Stomach (tissue), 4 donors: Measurements from ENCODE around the gene C4B.

Experiments
- EP300 ChIP-seq: sonication (generic); formaldehyde crosslinking; IDR thresholded peaks from one replicate; pipeline ENCODE4 v1.6.1; 2017; ENCODE audit warnings: antibody characterized with exemption
- POLR2AphosphoS5 ChIP-seq, 3 donors: sonication (generic); formaldehyde crosslinking; IDR thresholded peaks; one replicate each; pipeline ENCODE4 v1.6.1; 2016; ENCODE audit warnings: antibody characterized with exemption in 3 of 3
- TF ChIP-seq, protein P1 (sequence below), 7 experiments: fragments of 450-650 bp in 4 of 7; fragments of 200-600 bp in 3 of 7; sonication (generic) in 3 of 7; IDR thresholded peaks; one replicate each; pipeline ENCODE4 v1.5.1; 2016 to 2019; ENCODE audit warnings: antibody characterized with exemption in 7 of 7, control low read depth in 2 of 7, mild to moderate bottlenecking in 1 of 7

DNA sequence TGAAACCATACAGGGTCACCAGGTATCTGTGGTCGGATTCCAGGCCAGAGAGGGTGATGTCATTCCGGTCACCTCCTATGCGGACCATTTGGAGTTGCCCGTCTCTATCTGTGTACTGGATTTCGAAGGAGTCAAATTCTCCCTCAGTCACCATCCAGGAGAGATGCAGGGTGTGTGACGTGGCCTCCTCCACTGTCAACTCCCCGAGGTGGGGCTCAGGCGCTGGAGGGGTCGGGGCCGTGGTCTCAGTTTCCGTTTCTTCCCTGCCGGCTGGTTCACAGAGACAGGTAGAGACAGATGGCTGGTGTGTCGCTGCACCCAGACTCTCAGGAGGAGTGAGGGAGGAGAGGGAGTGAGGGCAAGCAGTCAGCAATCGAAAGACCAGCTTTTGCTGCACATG, 54.3 kb downstream of the C4B start:
- TF ChIP-seq, protein P1, sequence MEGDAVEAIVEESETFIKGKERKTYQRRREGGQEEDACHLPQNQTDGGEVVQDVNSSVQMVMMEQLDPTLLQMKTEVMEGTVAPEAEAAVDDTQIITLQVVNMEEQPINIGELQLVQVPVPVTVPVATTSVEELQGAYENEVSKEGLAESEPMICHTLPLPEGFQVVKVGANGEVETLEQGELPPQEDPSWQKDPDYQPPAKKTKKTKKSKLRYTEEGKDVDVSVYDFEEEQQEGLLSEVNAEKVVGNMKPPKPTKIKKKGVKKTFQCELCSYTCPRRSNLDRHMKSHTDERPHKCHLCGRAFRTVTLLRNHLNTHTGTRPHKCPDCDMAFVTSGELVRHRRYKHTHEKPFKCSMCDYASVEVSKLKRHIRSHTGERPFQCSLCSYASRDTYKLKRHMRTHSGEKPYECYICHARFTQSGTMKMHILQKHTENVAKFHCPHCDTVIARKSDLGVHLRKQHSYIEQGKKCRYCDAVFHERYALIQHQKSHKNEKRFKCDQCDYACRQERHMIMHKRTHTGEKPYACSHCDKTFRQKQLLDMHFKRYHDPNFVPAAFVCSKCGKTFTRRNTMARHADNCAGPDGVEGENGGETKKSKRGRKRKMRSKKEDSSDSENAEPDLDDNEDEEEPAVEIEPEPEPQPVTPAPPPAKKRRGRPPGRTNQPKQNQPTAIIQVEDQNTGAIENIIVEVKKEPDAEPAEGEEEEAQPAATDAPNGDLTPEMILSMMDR (IDR thresholded peaks at IDR 0.05) = no peak
- TF ChIP-seq EP300 = no peak
- TF ChIP-seq POLR2AphosphoS5 (IDR thresholded peaks at IDR 0.05) = no peak
